Testis (tissue), 3 donors: ENCODE results near the gene ANK2. TPM values are rescaled to one million over a fixed set of nuclear protein-coding genes. Genes with fewer than 3 reads are reported as not detected.

Experiments
- DNase-seq: peaks from one replicate; pipeline ENCODE4 v3.0.0-alpha.2; 2019
- H3K27ac ChIP-seq, 2 donors: fragments of 200-600 bp; sonication (generic); one replicate each; pipeline ENCODE4 v1.5.1; 2019
- H3K27me3 ChIP-seq: fragments of 200-600 bp; sonication (generic); one replicate; pipeline ENCODE4 v1.5.1; 2019
- H3K36me3 ChIP-seq: fragments of 200-600 bp; sonication (generic); one replicate; pipeline ENCODE4 v1.5.1; 2017; ENCODE audit warnings: low read depth; ENCODE audit errors: missing control alignments
- H3K4me1 ChIP-seq: fragments of 200-600 bp; sonication (generic); one replicate; pipeline ENCODE4 v1.5.1; 2019
- H3K4me3 ChIP-seq, 2 donors: fragments of 200-600 bp; sonication (generic); one replicate each; pipeline ENCODE4 v1.5.1; 2017 to 2019
- H3K9me3 ChIP-seq: fragments of 200-600 bp; sonication (generic); one replicate; pipeline ENCODE4 v1.5.1; 2017
- CTCF ChIP-seq, 3 experiments: fragments of 450-650 bp in 2 of 3; fragments of 200-600 bp in 1 of 3; sonication (generic) in 1 of 3; IDR thresholded peaks; one replicate each; pipeline ENCODE4 v1.5.1; 2016 to 2019; ENCODE audit warnings: antibody characterized with exemption in 3 of 3, mild to moderate bottlenecking in 2 of 3, moderate library complexity in 1 of 3
- POLR2A ChIP-seq: fragments of 450-650 bp; IDR thresholded peaks from one replicate; pipeline ENCODE4 v1.6.1; 2017; ENCODE audit warnings: antibody characterized with exemption, mild to moderate bottlenecking, moderate library complexity
- WGBS, 2 donors: methylation state at CpG; one replicate each; pipeline ENCODE4 v1.1.5; 2018; 5-methylcytosine and 5-hydroxymethylcytosine counted together
- intact Hi-C: fragments of 100-400 bp; cut with DNase I; formaldehyde crosslinking; loops from one replicate; pipeline ENCODE4 v1.15.1; 2023; ENCODE audit warnings: low total_unique reads
- polyA plus RNA-seq: library from polyadenylated mRNA; stranded (reverse); fragments of 350-450 nt; fragmentation: Illumina TruSeq; extraction: RNeasy Lipid Tissue Mini Kit (QIAGEN cat#74804); gene quantifications from one replicate; pipeline ENCODE4 v1.2.3, GENCODE V29; 2014; ENCODE audit warnings: low read depth, low replicate concordance; ENCODE audit not compliant: insufficient read depth
- total RNA-seq, 2 donors: library from RNA; depleted of rRNA; stranded (reverse); fragments of >200 nt; gene quantifications; one replicate each; pipeline ENCODE4 v1.2.3, GENCODE V29; 2016

Gene ANK2
- total and polyA plus RNA-seq, 3 donors from 2014 or later, result 28.0 to 40.0 (median 28.6) TPM

- no peaks in the 10 kb centered on the region for H3K27me3 ChIP-seq
- H3K4me1 ChIP-seq, result no peaks in the 10 kb centered on the region
- no peak overlapping the region for H3K4me3 ChIP-seq
- no peak for TF ChIP-seq POLR2A
- no peak for TF ChIP-seq CTCF (IDR thresholded peaks at IDR 0.05)
- H3K9me3 ChIP-seq, result no peaks in the 10 kb centered on the region
- H3K36me3 ChIP-seq, result no peaks in the 10 kb centered on the region
- no peak for DNase-seq
- intact Hi-C loops, result no loop called here
- H3K27ac ChIP-seq, result no peak overlapping the region
These were observed 41.5 kb downstream of the ANK2 start for GRCh38 chr4:113090954-113091353.

GRCh38 chr4:113094331-113094730, 44.9 kb downstream of the ANK2 start:
- whole genome bisulfite sequencing, 2 donors, result 52% methylated on average over 5 of the region's 5 CpGs
- no peak for DNase-seq
- TF ChIP-seq CTCF (IDR thresholded peaks at IDR 0.05) (no peak), POLR2A (no peak)
- H3K9me3 ChIP-seq, result no peaks in the 10 kb centered on the region
- H3K27me3 ChIP-seq, result no peaks in the 10 kb centered on the region
- no peak overlapping the region for H3K27ac ChIP-seq
- H3K4me1 ChIP-seq, result no peaks in the 10 kb centered on the region
- intact Hi-C loops, result no loop called here
- H3K36me3 ChIP-seq, result no peaks in the 10 kb centered on the region
- H3K4me3 ChIP-seq, result no peak overlapping the region

GRCh38 chr4:113094802-113095201, 45.3 kb downstream of the ANK2 start:
- H3K36me3 ChIP-seq, result no peaks in the 10 kb centered on the region
- DNase-seq, result no peak
- no peak overlapping the region for H3K4me3 ChIP-seq
- no peaks in the 10 kb centered on the region for H3K9me3 ChIP-seq
- no peaks in the 10 kb centered on the region for H3K27me3 ChIP-seq
- intact Hi-C loops, result no loop called here
- TF ChIP-seq CTCF (IDR thresholded peaks at IDR 0.05) (peak; percentile 54 to 65 (median 64)), POLR2A (no peak)
- no peak overlapping the region for H3K27ac ChIP-seq
- H3K4me1 ChIP-seq, result no peaks in the 10 kb centered on the region

- intact Hi-C loops, result no loop called here
- Histone ChIP-seq H3K36me3 (no peaks in the 10 kb centered on the region), H3K27me3 (no peaks in the 10 kb centered on the region), H3K9me3 (no peaks in the 10 kb centered on the region), H3K4me1 (no peaks in the 10 kb centered on the region), H3K4me3 (no peak overlapping the region), H3K27ac (no peak overlapping the region)
- no peak for TF ChIP-seq CTCF (IDR thresholded peaks at IDR 0.05)
- no peak for TF ChIP-seq POLR2A
- 95 to 100% methylated on average over 1 of the region's 1 CpG for WGBS, 2 donors
- no peak for DNase-seq
These were observed 52.2 kb downstream of the ANK2 start for GRCh38 chr4:113101669-113102068.

- 83 to 85% methylated on average over 1 of the region's 1 CpG for WGBS, 2 donors
- intact Hi-C loops, result no loop called here
- no peaks in the 10 kb centered on the region for H3K36me3 ChIP-seq
- no peaks in the 10 kb centered on the region for H3K27me3 ChIP-seq
- DNase-seq, result no peak
- H3K9me3 ChIP-seq, result no peaks in the 10 kb centered on the region
- H3K27ac ChIP-seq, result no peak overlapping the region
- no peaks in the 10 kb centered on the region for H3K4me1 ChIP-seq
- TF ChIP-seq POLR2A, result no peak
- TF ChIP-seq CTCF (IDR thresholded peaks at IDR 0.05), result no peak
- no peak overlapping the region for H3K4me3 ChIP-seq
These were observed 54.1 kb downstream of the ANK2 start for GRCh38 chr4:113103556-113103955.
